SU-DHL-6 (cell line): Measurements from ENCODE around the gene PRICKLE1.

Source experiments
- H2AFZ ChIP-seq: fragments of 200-600 bp; sonication (generic); 2 replicates; pipeline ENCODE4 v1.6.1; 2014; ENCODE audit warnings: low read depth, mild to moderate bottlenecking, moderate library complexity, mixed read lengths, antibody characterized with exemption, low read length; ENCODE audit not compliant: severe bottlenecking
- H3F3A ChIP-seq: fragments of 200-600 bp; shearing (Covaris generic); 2 replicates; pipeline ENCODE4 v1.6.0; 2016; ENCODE audit warnings: antibody characterized with exemption, mild to moderate bottlenecking; ENCODE audit not compliant: insufficient read depth
- H3K27ac ChIP-seq: fragments of 200-600 bp; sonication (generic); 2 replicates; pipeline ENCODE4 v1.5.1; 2016; ENCODE audit warnings: low read depth, mild to moderate bottlenecking, low read length, moderate library complexity, mixed read lengths
- H3K27me3 ChIP-seq: fragments of 200-600 bp; sonication (generic), shearing (Covaris generic); 2 replicates; pipeline ENCODE4 v1.6.0; 2014; ENCODE audit warnings: mild to moderate bottlenecking, low read length
- H3K36me3 ChIP-seq: fragments of 200-600 bp; sonication (generic); 2 replicates; pipeline ENCODE4 v1.6.1; 2014; ENCODE audit warnings: mild to moderate bottlenecking, low read length, mixed read lengths
- H3K4me2 ChIP-seq: fragments of 300-600, 200-600 bp; shearing (Covaris generic), sonication (generic); 2 replicates; pipeline ENCODE4 v1.6.0; 2014; ENCODE audit warnings: low read length, low read depth, mild to moderate bottlenecking; ENCODE audit not compliant: poor library complexity, severe bottlenecking
- H3K4me3 ChIP-seq: fragments of 200-600 bp; sonication (generic); 2 replicates; pipeline ENCODE4 v1.5.1; 2014; ENCODE audit warnings: antibody characterized with exemption, low read length, mild to moderate bottlenecking, mixed read lengths; ENCODE audit not compliant: insufficient read depth, poor library complexity, severe bottlenecking
- H3K79me2 ChIP-seq: fragments of 200-600 bp; sonication (generic); 2 replicates; pipeline ENCODE4 v1.6.1; 2014; ENCODE audit warnings: mild to moderate bottlenecking, low read length, moderate library complexity; ENCODE audit not compliant: insufficient read depth
- H3K9ac ChIP-seq: fragments of 200-600 bp; sonication (generic); 2 replicates; pipeline ENCODE4 v1.7.0; 2014; ENCODE audit warnings: mild to moderate bottlenecking, low read length
- H3K9me2 ChIP-seq: fragments of 200-600 bp; sonication (generic); replicated peaks from 2 replicates; pipeline ENCODE4 v1.6.1; 2014; ENCODE audit warnings: low read length; ENCODE audit not compliant: insufficient read depth
- H3K9me3 ChIP-seq: fragments of 200-600 bp; sonication (generic); 2 replicates; pipeline ENCODE4 v1.6.1; 2014; ENCODE audit warnings: low read length, mixed read lengths; ENCODE audit not compliant: insufficient read depth
- H4K20me1 ChIP-seq: fragments of 200-600 bp; sonication (generic); 2 replicates; pipeline ENCODE4 v1.6.1; 2014; ENCODE audit warnings: low read depth, mild to moderate bottlenecking, antibody characterized with exemption, low read length, moderate library complexity, mixed read lengths
- CTCF ChIP-seq: fragments of 200-600 bp; sonication (generic); IDR thresholded peaks from one replicate; pipeline ENCODE4 v1.5.1; 2017; ENCODE audit warnings: antibody characterized with exemption, mild to moderate bottlenecking, low read length, moderate library complexity; ENCODE audit not compliant: insufficient read depth, poor library complexity, severe bottlenecking
- EZH2phosphoT487 ChIP-seq: fragments of 200-600 bp; sonication (generic), shearing (Covaris generic); conservative IDR thresholded peaks from 2 replicates; pipeline ENCODE4 v1.6.1; 2018; ENCODE audit warnings: mild to moderate bottlenecking, antibody characterized with exemption, low read length, moderate library complexity, mixed read lengths

Gene PRICKLE1

DNA sequence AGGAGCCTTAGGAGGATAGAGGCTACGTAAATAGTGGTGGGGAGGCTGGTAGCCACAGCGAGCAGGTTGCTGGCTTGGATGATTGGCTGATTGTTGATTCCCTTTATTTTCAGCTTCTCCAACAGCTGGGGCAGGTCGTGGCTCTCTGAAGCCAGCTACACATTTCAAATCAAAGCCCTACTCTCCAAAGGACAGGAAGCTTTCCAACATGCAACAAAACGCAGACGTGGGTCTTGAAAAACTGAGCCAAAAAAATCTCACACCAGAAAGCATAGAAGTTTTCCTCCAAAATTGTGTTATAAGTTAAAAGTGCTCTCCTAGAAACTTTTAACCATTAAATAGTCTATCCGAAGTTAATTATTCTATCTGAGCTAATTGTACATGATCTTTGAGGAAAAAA lies 37.6 kb upstream of the PRICKLE1 start:
- TF ChIP-seq EZH2phosphoT487 (no peak), CTCF (no peak)
- Histone ChIP-seq H3K27me3 (no peaks in the 10 kb centered on the region), H3K4me2 (no peak overlapping the region), H3K9me2 (no peaks in the 10 kb centered on the region), H3K4me3 (no peak overlapping the region), H3K36me3 (no peaks in the 10 kb centered on the region), H4K20me1 (no peaks in the 10 kb centered on the region), H3K27ac (no peak overlapping the region), H3K79me2 (no peaks in the 10 kb centered on the region), H2AFZ (no peak overlapping the region), H3K9ac (no peak overlapping the region), H3F3A (no peaks in the 10 kb centered on the region), H3K9me3 (no peaks in the 10 kb centered on the region)

GRCh38 chr12:42625611-42626010 lies 36.1 kb upstream of the PRICKLE1 start:
- Histone ChIP-seq H4K20me1 (no peaks in the 10 kb centered on the region), H3K4me3 (no peak overlapping the region), H3K9me3 (no peaks in the 10 kb centered on the region), H2AFZ (no peak overlapping the region), H3K27ac (no peak overlapping the region), H3K79me2 (no peaks in the 10 kb centered on the region), H3K9me2 (no peaks in the 10 kb centered on the region), H3K36me3 (no peaks in the 10 kb centered on the region), H3F3A (no peaks in the 10 kb centered on the region), H3K4me2 (no peak overlapping the region), H3K9ac (no peak overlapping the region), H3K27me3 (no peaks in the 10 kb centered on the region)
- TF ChIP-seq EZH2phosphoT487 (no peak), CTCF (no peak)

- Histone ChIP-seq H3K9me2 (no peaks in the 10 kb centered on the region), H3K4me3 (no peak overlapping the region), H3K36me3 (no peaks in the 10 kb centered on the region), H3F3A (no peaks in the 10 kb centered on the region), H3K27ac (no peak overlapping the region), H2AFZ (no peak overlapping the region), H3K79me2 (no peaks in the 10 kb centered on the region), H4K20me1 (no peaks in the 10 kb centered on the region), H3K9me3 (peaks cover 10% of the 10 kb centered on the region; the same call in 1 of the 2 replicates), H3K9ac (no peak overlapping the region), H3K27me3 (no peaks in the 10 kb centered on the region), H3K4me2 (no peak overlapping the region)
- no peak for TF ChIP-seq CTCF
- TF ChIP-seq EZH2phosphoT487 = no peak
These were observed 28.1 kb upstream of the PRICKLE1 start for GRCh38 chr12:42617622-42618021.

GRCh38 chr12:42615006-42615405 lies 25.5 kb upstream of the PRICKLE1 start:
- H3F3A ChIP-seq = no peaks in the 10 kb centered on the region
- H3K27ac ChIP-seq = no peak overlapping the region
- H3K79me2 ChIP-seq = no peaks in the 10 kb centered on the region
- H2AFZ ChIP-seq = no peak overlapping the region
- H3K4me3 ChIP-seq = no peak overlapping the region
- TF ChIP-seq CTCF = no peak
- no peak for TF ChIP-seq EZH2phosphoT487
- no peaks in the 10 kb centered on the region for H3K9me2 ChIP-seq
- no peaks in the 10 kb centered on the region for H4K20me1 ChIP-seq
- no peak overlapping the region for H3K9ac ChIP-seq
- H3K36me3 ChIP-seq = no peaks in the 10 kb centered on the region
- no peak overlapping the region for H3K4me2 ChIP-seq
- H3K9me3 ChIP-seq = peaks cover 10% of the 10 kb centered on the region; the same call in 1 of the 2 replicates
- H3K27me3 ChIP-seq = no peaks in the 10 kb centered on the region
